Adrenal gland (tissue), 12 donors: ENCODE results near the gene IL1RAPL1. TPM values are rescaled to one million over a fixed set of nuclear protein-coding genes. Genes with fewer than 3 reads are reported as not detected.

Source experiments
- DNase-seq, 7 donors: peaks; one replicate each; pipeline ENCODE4 v3.0.0-alpha.2; 2019 to 2020
- H3K27ac ChIP-seq, 5 donors: fragments of 200-600 bp; sonication (generic) in 4 of 5; 1 replicate in 3 of 5; 2 replicates in 2 of 5; pipeline versions ENCODE4 v1.5.1 to v1.8.0; 2016 to 2020; ENCODE audit warnings: mild to moderate bottlenecking in 1 of 5
- H3K27me3 ChIP-seq: fragments of 200-600 bp; 2 replicates; pipeline ENCODE4 v1.8.0; 2021
- H3K36me3 ChIP-seq, 2 donors: fragments of 200-600 bp; replicated peaks in 1 of 2; 1 replicate in 1 of 2; 2 replicates in 1 of 2; pipeline versions ENCODE4 v1.5.1 to v1.8.0; 2018 to 2022
- H3K4me1 ChIP-seq, 2 donors: fragments of 200-600 bp; replicated peaks in 1 of 2; 1 replicate in 1 of 2; 2 replicates in 1 of 2; pipeline versions ENCODE4 v1.5.1 to v1.8.0; 2018 to 2021
- H3K4me3 ChIP-seq, 4 donors: fragments of 200-600 bp; sonication (generic) in 3 of 4; one replicate each; pipeline ENCODE4 v1.5.1; 2016 to 2018
- H3K9me3 ChIP-seq, 3 donors: fragments of 200-600 bp; sonication (generic) in 1 of 3; replicated peaks in 1 of 3; 1 replicate in 2 of 3; 2 replicates in 1 of 3; pipeline versions ENCODE4 v1.5.1 to v1.8.0; 2016 to 2021
- CTCF ChIP-seq, 6 experiments: fragments of 450-650 bp in 4 of 6; fragments of 200-600 bp in 2 of 6; sonication (generic) in 1 of 6; IDR thresholded peaks; 1 replicate in 5 of 6; 2 replicates in 1 of 6; pipeline versions ENCODE4 v1.5.1 to v1.8.0; 2016 to 2021; ENCODE audit warnings: antibody characterized with exemption in 6 of 6, mild to moderate bottlenecking in 2 of 6, moderate library complexity in 1 of 6
- POLR2A ChIP-seq, 2 donors: fragments of 450-650 bp; IDR thresholded peaks; one replicate each; pipeline ENCODE4 v1.6.1; 2017; ENCODE audit warnings: antibody characterized with exemption in 2 of 2, mild to moderate bottlenecking in 2 of 2, moderate library complexity in 1 of 2
- WGBS, 4 donors: extraction: QIAGEN DNeasy Blood & Tissue Kit in 2 of 4; methylation state at CpG; one replicate each; pipeline versions ENCODE4 v1.1.5 to v1.1.7; 2013 to 2017; 5-methylcytosine and 5-hydroxymethylcytosine counted together
- intact Hi-C, 2 donors: fragments of 100-400 bp; cut with DNase I; formaldehyde crosslinking; loops; one replicate each; pipeline versions ENCODE4 v1.14.1 to v1.15.0; 2022 to 2023
- polyA plus RNA-seq, 3 donors: library from polyadenylated mRNA; stranded (reverse); fragments of 200-250 nt in 2 of 3; fragments of 350-450 nt in 1 of 3; fragmentation: Illumina TruSeq in 1 of 3; extraction: RNeasy Lipid Tissue Mini Kit (QIAGEN cat#74804) in 1 of 3; gene quantifications; one replicate each; pipeline ENCODE4 v1.2.3, GENCODE V29; 2013 to 2014
- total RNA-seq, 9 donors: library from RNA; depleted of rRNA in 4 of 9; stranded (reverse); fragments of >200 nt in 4 of 9; fragments of 120-200 nt in 1 of 9; fragmentation: NEBNext Ultra II Directional in 1 of 9; extraction: Animal tissue kit (Norgen Biotek cat#: 25700) in 1 of 9; gene quantifications; one replicate each; pipeline versions ENCODE4 v1.1.0 to v1.2.4, GENCODE V29; 2013 to 2023
- donor health status: healthy with polysubstance abuse.
- donor health status: Bipolar disorder and iron deficiency.
- donor health status: DM: yes; HTN: yes; CAD: no.
- donor health status: DM: no; HTN: no; CAD: no.
- donor health status: DM: no; HTN: no; CAD: no.
- donor health status: DM: yes; HTN: yes; CAD: no.

Gene IL1RAPL1
- total and polyA plus RNA-seq, 12 donors = 1.1 TPM; not detected in 11

- DNase-seq = no peak
- H3K36me3 ChIP-seq = no peaks in the 10 kb centered on the region
- WGBS, 4 donors = 51 to 100% (median 64%) methylated on average over 1 of the region's 1 CpG
- no peaks in the 10 kb centered on the region for H3K9me3 ChIP-seq
- no peak overlapping the region for H3K4me3 ChIP-seq
- intact Hi-C loops = no loop called here
- no peaks in the 10 kb centered on the region for H3K4me1 ChIP-seq
- TF ChIP-seq POLR2A (IDR thresholded peaks at IDR 0.05) (no peak), CTCF (IDR thresholded peaks at IDR 0.05) (no peak)
- no peaks in the 10 kb centered on the region for H3K27me3 ChIP-seq
- no peak overlapping the region for H3K27ac ChIP-seq
These were observed 1335.4 kb downstream of the IL1RAPL1 start for GRCh38 chrX:29922607-29923006.

GRCh38 chrX:29926056-29926455, 1338.8 kb downstream of the IL1RAPL1 start:
- WGBS, 4 donors = 37 to 69% (median 59%) methylated on average over 1 of the region's 1 CpG

GRCh38 chrX:29926659-29927058, 1339.4 kb downstream of the IL1RAPL1 start:
- no peak overlapping the region for H3K27ac ChIP-seq
- H3K36me3 ChIP-seq = no peaks in the 10 kb centered on the region
- TF ChIP-seq POLR2A (IDR thresholded peaks at IDR 0.05) (no peak), CTCF (IDR thresholded peaks at IDR 0.05) (no peak)
- H3K27me3 ChIP-seq = no peaks in the 10 kb centered on the region
- intact Hi-C loops = no loop called here
- 57 to 83% (median 74%) methylated on average over 2 of the region's 2 CpGs for WGBS, 4 donors
- no peak overlapping the region for H3K4me3 ChIP-seq
- no peak for DNase-seq
- no peaks in the 10 kb centered on the region for H3K4me1 ChIP-seq
- H3K9me3 ChIP-seq = no peaks in the 10 kb centered on the region

More at GRCh38 chrX:29926056-29926455, 1338.8 kb downstream of the IL1RAPL1 start:
- no peak for DNase-seq
- Histone ChIP-seq H3K9me3 (no peaks in the 10 kb centered on the region), H3K27ac (no peak overlapping the region), H3K27me3 (no peaks in the 10 kb centered on the region), H3K4me1 (no peaks in the 10 kb centered on the region), H3K36me3 (no peaks in the 10 kb centered on the region), H3K4me3 (no peak overlapping the region)
- TF ChIP-seq CTCF (IDR thresholded peaks at IDR 0.05) (no peak), POLR2A (IDR thresholded peaks at IDR 0.05) (no peak)
- intact Hi-C loops = no loop called here

- H3K27ac ChIP-seq = no peak overlapping the region
- TF ChIP-seq POLR2A (IDR thresholded peaks at IDR 0.05) (no peak), CTCF (IDR thresholded peaks at IDR 0.05) (no peak)
- DNase-seq = no peak
- intact Hi-C loops = no loop called here
- no peak overlapping the region for H3K4me3 ChIP-seq
- WGBS, 4 donors = 44 to 65% (median 60%) methylated on average over 1 of the region's 1 CpG
- H3K27me3 ChIP-seq = no peaks in the 10 kb centered on the region
- H3K36me3 ChIP-seq = no peaks in the 10 kb centered on the region
- no peaks in the 10 kb centered on the region for H3K9me3 ChIP-seq
- no peaks in the 10 kb centered on the region for H3K4me1 ChIP-seq
These were observed 1348.2 kb downstream of the IL1RAPL1 start for GRCh38 chrX:29935455-29935854.
